B cell (primary cell): ENCODE measurements around the gene CCDC86. TPM values are rescaled to one million over a fixed set of nuclear protein-coding genes. Genes with fewer than 3 reads are reported as not detected.

Source experiments
- ATAC-seq: fragments of 200-7000 bp; cut with Tn5 transposase; one replicate; pipeline ENCODE4 v1.10.0; 2021; ENCODE audit warnings: low read depth, mild to moderate bottlenecking, moderate number of reproducible peaks, moderate library complexity
- CTCF ChIA-PET: fragments of 350-600 bp; sonication (Branson Sonifier 250); formaldehyde crosslinking; loops from one replicate; lab custom pipeline; 2021; ENCODE audit warnings: antibody characterized with exemption, inconsistent platforms; lab: Charles Lee
- POLR2A ChIA-PET: fragments of 350-600 bp; sonication (Branson Sonifier 250); formaldehyde crosslinking; loops from one replicate; lab custom pipeline; 2021; ENCODE audit warnings: antibody characterized with exemption; lab: Charles Lee
- DNase-seq: peaks from one replicate; pipeline ENCODE4 v3.0.0; 2013
- H2AFZ ChIP-seq: 2 replicates; pipeline ENCODE4 v1.6.1; 2012; ENCODE audit warnings: mild to moderate bottlenecking, low read depth, low read length; ENCODE audit not compliant: insufficient read depth, poor library complexity, severe bottlenecking
- H3K27ac ChIP-seq, 2 donors: 1 replicate in 1 of 2; 2 replicates in 1 of 2; pipeline ENCODE4 v1.5.1; 2012 to 2013; ENCODE audit warnings: low read length in 2 of 2, mild to moderate bottlenecking in 2 of 2, moderate library complexity in 1 of 2
- H3K27me3 ChIP-seq, 4 experiments: fragments of 200-600 bp in 1 of 4; sonication (generic) in 1 of 4; replicated peaks in 1 of 4; 1 replicate in 2 of 4; 2 replicates in 2 of 4; pipeline versions ENCODE4 v1.6.1 to v1.7.0; 2013 to 2016; ENCODE audit warnings: low read length in 3 of 4, mild to moderate bottlenecking in 2 of 4, mixed read lengths in 1 of 4, moderate library complexity in 1 of 4; ENCODE audit not compliant: insufficient read depth in 4 of 4, control insufficient read depth in 3 of 4; ENCODE audit errors: control extremely low read depth in 1 of 4
- H3K36me3 ChIP-seq, 2 experiments: replicated peaks in 1 of 2; 1 replicate in 1 of 2; 2 replicates in 1 of 2; pipeline versions ENCODE4 v1.6.1 to v1.7.1; 2013; ENCODE audit warnings: low read length in 1 of 2; ENCODE audit not compliant: insufficient read depth in 2 of 2, control insufficient read depth in 1 of 2; ENCODE audit errors: control extremely low read depth in 1 of 2, extremely low read depth in 1 of 2
- H3K4me1 ChIP-seq, 2 donors: fragments of 200-600 bp in 1 of 2; sonication (generic) in 1 of 2; 1 replicate in 1 of 2; 2 replicates in 1 of 2; pipeline versions ENCODE4 v1.5.1 to v1.6.1; 2013 to 2017; ENCODE audit warnings: low read length in 2 of 2; ENCODE audit not compliant: control insufficient read depth in 2 of 2, insufficient read depth in 2 of 2
- H3K4me2 ChIP-seq: replicated peaks from 2 replicates; pipeline ENCODE3; 2012; ENCODE audit warnings: mild to moderate bottlenecking, low read depth, low read length; ENCODE audit not compliant: poor library complexity, severe bottlenecking
- H3K4me3 ChIP-seq, 5 experiments: fragments of 200-600 bp in 1 of 5; sonication (generic) in 1 of 5; 1 replicate in 3 of 5; 2 replicates in 2 of 5; pipeline versions ENCODE4 v1.5.1 to v1.7.0; 2011 to 2016; ENCODE audit warnings: low read length in 4 of 5, mild to moderate bottlenecking in 4 of 5, low read depth in 2 of 5, control low read depth in 1 of 5, moderate library complexity in 1 of 5; ENCODE audit not compliant: insufficient read depth in 1 of 5; ENCODE audit errors: control extremely low read depth in 1 of 5, extremely low read depth in 1 of 5
- H3K79me2 ChIP-seq: fragments of 200-600 bp; sonication (generic); one replicate; pipeline ENCODE4 v1.6.0; 2016; ENCODE audit warnings: low read length; ENCODE audit not compliant: control insufficient read depth, insufficient read depth
- H3K9ac ChIP-seq: fragments of 200-600 bp; sonication (generic); 2 replicates; pipeline ENCODE4 v1.6.1; 2017; ENCODE audit warnings: mild to moderate bottlenecking, low read length, moderate library complexity
- H3K9me3 ChIP-seq, 3 donors: one replicate each; pipeline versions ENCODE4 v1.6.1 to v1.7.1; 2013; ENCODE audit warnings: low read length in 2 of 3; ENCODE audit not compliant: control insufficient read depth in 2 of 3, insufficient read depth in 1 of 3; ENCODE audit errors: control extremely low read depth in 1 of 3
- H4K20me1 ChIP-seq: 2 replicates; pipeline ENCODE4 v1.6.0; 2012; ENCODE audit warnings: mild to moderate bottlenecking, low read length; ENCODE audit not compliant: insufficient read depth, control insufficient read depth, poor library complexity, severe bottlenecking
- H3K27ac Mint-ChIP-seq: one replicate; pipeline ENCODE4 v1.8.0; 2021; ENCODE audit warnings: mixed read lengths
- H3K27me3 Mint-ChIP-seq: one replicate; pipeline ENCODE4 v1.8.0; 2021; ENCODE audit warnings: mixed read lengths
- H3K4me1 Mint-ChIP-seq: one replicate; pipeline ENCODE4 v1.8.0; 2021; ENCODE audit warnings: mixed read lengths
- H3K4me3 Mint-ChIP-seq: one replicate; pipeline ENCODE4 v1.8.0; 2021; ENCODE audit warnings: mixed read lengths
- H3K9me3 Mint-ChIP-seq: one replicate; pipeline ENCODE4 v1.8.0; 2022; ENCODE audit warnings: mixed read lengths; ENCODE audit not compliant: insufficient read depth
- CTCF ChIP-seq: fragments of 200-600 bp; IDR thresholded peaks from one replicate; pipeline ENCODE4 v1.8.0; 2022; ENCODE audit warnings: antibody characterized with exemption, mild to moderate bottlenecking
- EZH2 ChIP-seq: IDR thresholded peaks from 2 replicates; pipeline ENCODE4 v1.6.1; 2012; ENCODE audit warnings: borderline replicate concordance, low read depth, mild to moderate bottlenecking, moderate library complexity, low read length; ENCODE audit not compliant: insufficient read depth, poor library complexity, severe bottlenecking
- WGBS: methylation state at CpG from one replicate; pipeline ENCODE4 v1.1.5; 2013; ENCODE audit warnings: missing lambda C conversion rate; ENCODE audit not compliant: insufficient coverage; 5-methylcytosine and 5-hydroxymethylcytosine counted together
- intact Hi-C: fragments of 100-400 bp; cut with micrococcal nuclease; formaldehyde crosslinking; loops from one replicate; pipeline ENCODE4 v1.10.0; 2022
- polyA plus RNA-seq: library from polyadenylated mRNA; depleted of rRNA; stranded (reverse); fragments of >200 nt; gene quantifications from 2 replicates; pipeline ENCODE4 v1.2.3, GENCODE V29; 2012
- total RNA-seq, 2 donors: library from RNA; stranded (reverse); fragments of 120-200 nt in 1 of 2; gene quantifications; 1 replicate in 1 of 2; 2 replicates in 1 of 2; pipeline versions ENCODE4 v1.2.3 to v1.2.4, GENCODE V29; 2013 to 2022

CCDC86 gene
- total and polyA plus RNA-seq, 2 donors (not counting 1 experiment from before 2014, with no cell fraction given), result 10.5 to 12.4 TPM

GRCh38 chr11:60871378-60872061, 29.6 kb downstream of the CCDC86 start:
- no peaks in the 10 kb centered on the region for H3K4me1 ChIP-seq
- H4K20me1 ChIP-seq, result no peaks in the 10 kb centered on the region
- no peaks in the 10 kb centered on the region for H3K9me3 ChIP-seq
- H3K27ac ChIP-seq, result no peak overlapping the region
- DNase-seq (no peak), ATAC-seq (no peak)
- H2AFZ ChIP-seq, result no peak overlapping the region
- no peaks in the 10 kb centered on the region for H3K27me3 Mint-ChIP-seq
- no peaks in the 10 kb centered on the region for H3K79me2 ChIP-seq
- no peak overlapping the region for H3K27ac Mint-ChIP-seq
- H3K9ac ChIP-seq, result no peak overlapping the region
- H3K4me3 ChIP-seq, result no peak overlapping the region
- intact Hi-C loops, result no loop called here
- H3K4me2 ChIP-seq, result no peak overlapping the region
- H3K4me3 Mint-ChIP-seq, result no peak overlapping the region
- no peaks in the 10 kb centered on the region for H3K9me3 Mint-ChIP-seq
- no peaks in the 10 kb centered on the region for H3K36me3 ChIP-seq
- TF ChIP-seq CTCF, result no peak
- TF ChIP-seq EZH2, result no peak
- ChIA-PET POLR2A (no interaction called here), CTCF (interaction anchor here (1.0 to 1.3 kb wide), 3 partner anchors 15 to 41 kb away, joined by 3 to 4 read pairs (median 3); no protein-coding TSS in a partner anchor)
- WGBS, result 71% methylated on average over 5 of the region's 7 CpGs
- H3K27me3 ChIP-seq, result no peaks in the 10 kb centered on the region
- H3K4me1 Mint-ChIP-seq, result no peaks in the 10 kb centered on the region

GRCh38 chr11:60872124-60872960, 30.4 kb downstream of the CCDC86 start:
- no peak overlapping the region for H3K27ac ChIP-seq
- DNase-seq (no peak), ATAC-seq (no peak)
- no peaks in the 10 kb centered on the region for H3K4me1 ChIP-seq
- H3K27me3 ChIP-seq, result no peaks in the 10 kb centered on the region
- 93% methylated on average over 2 of the region's 6 CpGs for WGBS
- H3K27ac Mint-ChIP-seq, result no peak overlapping the region
- TF ChIP-seq CTCF (no peak), EZH2 (no peak)
- no peak overlapping the region for H3K4me2 ChIP-seq
- ChIA-PET CTCF (interaction anchor here (1.0 to 1.3 kb wide), 3 partner anchors 15 to 41 kb away, joined by 3 to 4 read pairs (median 3); no protein-coding TSS in a partner anchor), POLR2A (no interaction called here)
- intact Hi-C loops, result no loop called here
- no peak overlapping the region for H2AFZ ChIP-seq
- H3K9ac ChIP-seq, result no peak overlapping the region
- H3K27me3 Mint-ChIP-seq, result no peaks in the 10 kb centered on the region
- no peaks in the 10 kb centered on the region for H3K79me2 ChIP-seq
- H4K20me1 ChIP-seq, result no peaks in the 10 kb centered on the region
- no peak overlapping the region for H3K4me3 Mint-ChIP-seq
- no peaks in the 10 kb centered on the region for H3K4me1 Mint-ChIP-seq
- no peaks in the 10 kb centered on the region for H3K9me3 Mint-ChIP-seq
- no peaks in the 10 kb centered on the region for H3K9me3 ChIP-seq
- no peak overlapping the region for H3K4me3 ChIP-seq
- no peaks in the 10 kb centered on the region for H3K36me3 ChIP-seq
